HEK293T (cell line): Measurements from ENCODE around the gene PCSK5.

Source experiments
- CTCF ChIA-PET: fragments of 350-600 bp; formaldehyde crosslinking; extraction: SDS; loops from one replicate; lab custom pipeline; 2021; ENCODE audit warnings: antibody characterized with exemption, inconsistent platforms; lab: Yijun Ruan, JAX
- POLR2A ChIA-PET: fragments of 350-600 bp; formaldehyde crosslinking; extraction: SDS; loops from one replicate; lab custom pipeline; 2020; ENCODE audit warnings: antibody characterized with exemption, inconsistent platforms; lab: Yijun Ruan, JAX
- DNase-seq: peaks from one replicate; pipeline ENCODE4 v3.0.0; 2012; ENCODE audit warnings: mixed read lengths; ENCODE audit errors: extremely low spot score
- ARNT ChIP-seq: fragments of 450-650 bp; IDR thresholded peaks from 2 replicates; pipeline ENCODE4 v1.6.1; 2017; ENCODE audit warnings: mild to moderate bottlenecking
- BHLHE40 ChIP-seq: fragments of 450-650 bp; IDR thresholded peaks from 2 replicates; pipeline ENCODE4 v1.6.1; 2016; ENCODE audit warnings: mild to moderate bottlenecking, moderate library complexity, borderline replicate concordance
- CTBP1 ChIP-seq: fragments of 450-650 bp; IDR thresholded peaks from 2 replicates; pipeline ENCODE4 v1.6.1; 2016; ENCODE audit warnings: borderline replicate concordance
- ELF4 ChIP-seq: fragments of 450-650 bp; IDR thresholded peaks from 2 replicates; pipeline ENCODE4 v1.6.1; 2017; ENCODE audit warnings: antibody characterized with exemption
- FOXA1 ChIP-seq: fragments of 450-650 bp; IDR thresholded peaks from 2 replicates; pipeline ENCODE4 v1.6.1; 2016; ENCODE audit warnings: mild to moderate bottlenecking
- FOXK2 ChIP-seq: fragments of 450-650 bp; IDR thresholded peaks from 2 replicates; pipeline ENCODE4 v1.6.1; 2016; ENCODE audit warnings: mild to moderate bottlenecking
- FOXM1 ChIP-seq: fragments of 450-650 bp; IDR thresholded peaks from 2 replicates; pipeline ENCODE4 v1.6.1; 2017; ENCODE audit warnings: mild to moderate bottlenecking, borderline replicate concordance
- HDGF ChIP-seq: fragments of 450-650 bp; IDR thresholded peaks from 2 replicates; pipeline ENCODE4 v1.6.1; 2017; ENCODE audit warnings: antibody characterized with exemption, borderline replicate concordance
- L3MBTL2 ChIP-seq: fragments of 450-650 bp; conservative IDR thresholded peaks from 2 replicates; pipeline ENCODE4 v1.6.1; 2016; ENCODE audit warnings: mild to moderate bottlenecking
- LEF1 ChIP-seq: fragments of 450-650 bp; IDR thresholded peaks from 2 replicates; pipeline ENCODE4 v1.6.1; 2017; ENCODE audit warnings: mild to moderate bottlenecking, borderline replicate concordance
- NFRKB ChIP-seq: fragments of 450-650 bp; IDR thresholded peaks from 2 replicates; pipeline ENCODE4 v1.6.1; 2016; ENCODE audit warnings: mild to moderate bottlenecking, moderate library complexity
- SP1 ChIP-seq: fragments of 450-650 bp; IDR thresholded peaks from 2 replicates; pipeline ENCODE4 v1.6.1; 2017
- SUZ12 ChIP-seq: fragments of 450-650 bp; IDR thresholded peaks from 2 replicates; pipeline ENCODE4 v1.6.1; 2016; ENCODE audit warnings: mild to moderate bottlenecking
- TARDBP ChIP-seq: fragments of 450-650 bp; IDR thresholded peaks from 2 replicates; pipeline ENCODE4 v1.6.1; 2016
- ZNF384 ChIP-seq: fragments of 450-650 bp; IDR thresholded peaks from 2 replicates; pipeline ENCODE4 v1.6.1; 2016
- TF ChIP-seq, protein P1 (sequence below): fragments of 450-650 bp; IDR thresholded peaks from 2 replicates; pipeline ENCODE4 v1.6.1; 2016

Gene PCSK5

DNA sequence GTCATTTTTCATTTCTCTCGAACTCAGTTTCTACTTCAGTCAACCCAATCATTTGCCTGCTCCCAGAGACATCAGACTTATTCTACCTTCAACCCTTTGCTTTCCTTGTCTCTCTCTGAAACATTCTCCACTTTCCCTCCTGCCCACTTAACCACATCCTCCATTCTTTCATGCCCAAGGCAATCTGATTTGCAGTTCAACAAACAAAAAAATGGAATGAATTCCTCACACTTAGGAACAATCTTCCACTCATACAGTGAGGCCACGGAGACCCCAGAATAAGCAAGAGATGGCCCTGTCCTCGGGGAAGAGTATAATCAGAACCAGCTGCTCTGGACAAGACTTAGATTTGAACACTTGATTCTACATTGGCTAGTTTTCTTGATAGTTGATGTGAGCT, 323.3 kb downstream of the PCSK5 start:
- DNase-seq, result no peak
- TF ChIP-seq FOXM1 (no peak), BHLHE40 (no peak), SP1 (no peak), CTBP1 (no peak), HDGF (no peak), ARNT (no peak), TARDBP (no peak), ELF4 (no peak), ZNF384 (no peak), FOXK2 (no peak), LEF1 (no peak), SUZ12 (no peak), L3MBTL2 (no peak), NFRKB (no peak), FOXA1 (no peak)
- TF ChIP-seq, protein P1, sequence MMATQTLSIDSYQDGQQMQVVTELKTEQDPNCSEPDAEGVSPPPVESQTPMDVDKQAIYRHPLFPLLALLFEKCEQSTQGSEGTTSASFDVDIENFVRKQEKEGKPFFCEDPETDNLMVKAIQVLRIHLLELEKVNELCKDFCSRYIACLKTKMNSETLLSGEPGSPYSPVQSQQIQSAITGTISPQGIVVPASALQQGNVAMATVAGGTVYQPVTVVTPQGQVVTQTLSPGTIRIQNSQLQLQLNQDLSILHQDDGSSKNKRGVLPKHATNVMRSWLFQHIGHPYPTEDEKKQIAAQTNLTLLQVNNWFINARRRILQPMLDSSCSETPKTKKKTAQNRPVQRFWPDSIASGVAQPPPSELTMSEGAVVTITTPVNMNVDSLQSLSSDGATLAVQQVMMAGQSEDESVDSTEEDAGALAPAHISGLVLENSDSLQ, result no peak
- POLR2A ChIA-PET, result no interaction called here
- CTCF ChIA-PET, result no interaction called here

DNA sequence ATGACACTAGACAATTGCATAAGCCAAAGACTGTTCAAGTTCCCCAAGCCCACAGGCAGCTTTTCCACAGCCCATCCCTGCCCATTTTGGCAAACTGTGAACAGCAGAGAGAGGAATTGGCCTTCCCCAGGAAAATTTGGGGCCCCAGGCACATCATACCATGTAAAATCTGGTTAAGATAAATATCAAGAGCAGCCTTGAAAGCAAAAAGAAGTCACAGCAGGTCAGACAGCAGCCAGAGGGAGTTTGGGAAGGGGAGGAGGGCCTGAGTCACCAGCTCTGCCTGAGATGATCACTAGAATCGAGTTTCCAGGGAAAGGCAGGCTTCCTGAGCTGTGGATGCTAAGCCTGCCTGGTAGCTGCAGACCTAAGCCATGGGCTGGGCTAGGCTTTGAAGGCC, 324.6 kb downstream of the PCSK5 start:
- TF ChIP-seq ARNT, result no peak
- no peak for TF ChIP-seq NFRKB
- TF ChIP-seq TARDBP, result no peak
- TF ChIP-seq CTBP1, result no peak
- no peak for TF ChIP-seq BHLHE40
- TF ChIP-seq L3MBTL2, result no peak
- no peak for TF ChIP-seq FOXK2
- no peak for TF ChIP-seq SP1
- no peak for TF ChIP-seq ZNF384
- CTCF ChIA-PET, result no interaction called here
- DNase-seq, result no peak
- POLR2A ChIA-PET, result no interaction called here

DNA sequence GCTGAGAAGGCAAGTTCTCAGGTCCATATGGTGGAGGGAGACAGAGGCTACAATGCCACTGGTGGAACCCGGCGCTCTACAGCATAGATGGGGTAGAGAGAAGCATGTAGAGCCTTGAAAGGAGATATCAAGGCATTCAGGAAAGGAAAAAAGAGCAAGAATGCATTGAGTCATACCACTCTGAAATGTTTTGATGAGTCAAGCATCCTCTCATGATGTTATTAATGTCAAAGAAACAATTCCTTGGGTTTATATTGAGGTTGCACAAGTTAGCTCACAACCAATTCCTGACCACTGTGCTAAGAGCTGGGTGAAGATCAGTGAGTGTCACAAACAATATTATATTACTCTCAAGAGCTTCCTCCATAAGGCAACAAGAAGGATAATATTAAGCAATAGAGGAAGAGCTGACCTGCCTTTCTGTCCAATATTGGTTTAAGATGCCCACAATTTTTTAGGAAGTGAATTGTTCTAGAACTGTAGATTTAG, 325.7 kb downstream of the PCSK5 start:
- no peak for TF ChIP-seq NFRKB
- TF ChIP-seq LEF1, result no peak
- no peak for TF ChIP-seq CTBP1
- no peak for TF ChIP-seq ARNT
- TF ChIP-seq ELF4, result no peak
- no peak for TF ChIP-seq TARDBP
- TF ChIP-seq FOXK2, result no peak
- no peak for TF ChIP-seq FOXA1
- no peak for TF ChIP-seq FOXM1
- no peak for TF ChIP-seq HDGF
- no peak for TF ChIP-seq BHLHE40
- no peak for TF ChIP-seq SP1
- TF ChIP-seq, protein P1, result no peak
- no peak for TF ChIP-seq L3MBTL2
- TF ChIP-seq ZNF384, result no peak
- TF ChIP-seq SUZ12, result no peak
- ChIA-PET CTCF (no interaction called here), POLR2A (no interaction called here)
- DNase-seq, result no peak

DNA sequence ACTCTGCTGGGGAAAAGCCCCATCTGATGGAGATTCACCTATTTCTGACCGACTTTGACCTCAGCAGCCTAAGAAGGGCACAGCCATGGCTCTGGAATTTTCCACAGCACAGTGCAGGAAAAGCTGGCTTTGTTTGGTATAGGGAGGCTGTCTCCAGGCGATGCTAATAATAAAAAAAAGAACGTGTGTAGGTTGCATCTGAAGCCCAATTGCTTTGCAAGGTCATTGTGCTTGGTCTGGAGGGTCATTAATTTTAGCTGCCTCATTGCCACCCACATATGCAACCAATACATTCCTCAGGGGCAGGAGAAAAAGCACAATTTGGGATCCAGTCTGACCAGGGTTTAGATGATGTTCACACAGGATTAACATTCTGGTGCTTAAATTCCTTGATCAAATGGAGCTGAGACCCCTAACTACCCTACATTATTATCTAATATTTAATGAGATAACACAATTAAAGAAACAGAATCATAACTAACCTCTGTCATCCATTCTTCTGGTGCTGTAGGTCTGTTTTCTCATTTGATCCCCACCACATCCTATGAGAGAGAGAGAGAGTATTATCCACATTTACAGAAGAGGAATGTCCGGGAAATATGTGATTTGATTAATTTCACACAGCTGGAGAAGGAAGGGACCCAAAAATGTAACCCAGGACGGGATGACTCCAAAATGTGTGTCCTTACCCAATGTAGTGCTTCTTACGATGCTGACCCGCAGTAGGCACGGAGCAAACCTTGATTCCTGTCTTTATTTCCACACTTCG, 327.8 kb downstream of the PCSK5 start:
- no peak for DNase-seq
- ChIA-PET CTCF (interaction anchor here (0.6 kb wide), 1 partner anchor 13 kb away, joined by 3 read pairs; no protein-coding TSS in a partner anchor), POLR2A (no interaction called here)
- TF ChIP-seq FOXA1, result no peak
- TF ChIP-seq FOXK2, result no peak
- TF ChIP-seq TARDBP, result no peak
- TF ChIP-seq CTBP1, result no peak
- TF ChIP-seq HDGF, result no peak
- TF ChIP-seq SP1, result no peak
- TF ChIP-seq LEF1, result no peak
- TF ChIP-seq, protein P1, result no peak
- no peak for TF ChIP-seq ELF4
- no peak for TF ChIP-seq ARNT

DNA sequence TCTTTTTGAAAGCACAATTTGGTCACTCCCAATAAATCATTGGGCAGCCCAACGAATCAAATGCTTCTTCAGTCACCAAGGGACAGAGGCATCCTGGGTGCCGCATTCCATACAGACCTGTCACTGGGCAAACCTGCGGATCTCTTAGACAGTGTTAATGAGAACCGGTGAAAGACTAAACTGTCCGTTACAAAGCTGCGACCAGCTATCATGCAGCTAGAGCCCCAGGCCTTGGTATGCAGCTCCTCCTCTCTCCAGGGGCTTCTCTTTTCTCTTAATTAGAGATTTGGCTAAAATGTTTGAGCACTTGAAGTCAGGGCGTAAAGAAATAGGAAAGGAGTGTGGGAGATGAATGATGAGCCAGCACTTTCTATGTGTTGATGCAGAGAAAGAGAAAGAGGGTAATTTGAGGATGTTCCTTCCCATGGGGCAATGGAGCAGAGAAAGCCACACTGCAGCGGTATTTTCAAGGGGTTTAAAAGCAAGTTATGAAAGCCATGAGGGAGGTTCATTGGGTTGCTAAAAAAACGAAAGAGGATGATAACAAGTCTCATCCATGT, 328.5 kb downstream of the PCSK5 start:
- TF ChIP-seq NFRKB, result no peak
- TF ChIP-seq L3MBTL2, result no peak
- TF ChIP-seq FOXM1, result no peak
- TF ChIP-seq BHLHE40, result no peak
- TF ChIP-seq FOXK2, result no peak
- POLR2A ChIA-PET, result no interaction called here
- DNase-seq, result no peak
- CTCF ChIA-PET, result interaction anchor here (0.6 kb wide), 1 partner anchor 14 kb away, joined by 3 read pairs; no protein-coding TSS in a partner anchor

DNA sequence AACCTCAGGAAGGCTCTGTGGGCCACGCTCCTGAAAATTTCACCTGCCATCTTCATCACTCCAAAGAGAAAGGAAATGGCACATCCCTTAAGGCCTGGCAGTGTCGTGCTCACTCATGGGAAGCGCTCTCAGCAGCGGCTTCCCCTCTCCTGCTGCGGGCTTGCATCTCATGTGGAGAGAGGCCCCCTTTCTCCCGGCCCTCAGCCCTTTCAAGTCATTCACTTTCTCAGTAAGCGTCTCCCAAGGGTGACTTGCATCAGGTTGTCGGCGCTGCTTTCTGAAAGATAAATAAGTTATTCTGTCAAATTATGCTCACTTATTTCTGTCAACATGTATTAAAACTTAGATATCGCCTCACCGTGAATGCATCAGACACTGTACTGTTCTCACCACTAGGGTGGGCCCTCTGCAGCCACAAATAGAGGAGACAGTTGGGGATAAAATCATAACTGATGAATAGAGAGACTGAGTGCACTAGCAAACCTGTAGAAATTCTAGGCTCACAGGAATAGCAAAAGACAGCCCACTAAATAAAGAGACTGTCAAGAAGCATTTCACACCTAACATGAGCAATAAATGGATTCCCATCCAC, 329.2 kb downstream of the PCSK5 start:
- POLR2A ChIA-PET, result no interaction called here
- CTCF ChIA-PET, result no interaction called here
- peak; percentile 22 for DNase-seq

More for the DNA sequence above, 329.2 kb downstream of the PCSK5 start:
- TF ChIP-seq ZNF384 (no peak), HDGF (no peak), ARNT (no peak), TARDBP (no peak), CTBP1 (no peak), SP1 (no peak), LEF1 (no peak), SUZ12 (no peak), BHLHE40 (no peak), L3MBTL2 (no peak), FOXM1 (no peak), FOXA1 (no peak), FOXK2 (no peak), NFRKB (no peak), ELF4 (no peak)
- TF ChIP-seq, protein P1, result no peak
